OCI-M2 (cell line): ENCODE measurements around the gene ZNF749.
"Not testable (repeated sequence)": the region's sequence is repeated elsewhere in the genome, so short reads cannot be mapped to it uniquely, and the experiment has no call there.

Experiments
- DNase-seq: peaks from one replicate; lab custom pipeline; 2025; ENCODE audit not compliant: unreplicated experiment; lab: John Stamatoyannopoulos, UW

The ZNF749 gene

GRCh38 chr19:57465680-57466381, 30.7 kb downstream of the ZNF749 start:
- no peak for DNase-seq

GRCh38 chr19:57466489-57466888, 31.4 kb downstream of the ZNF749 start:
- DNase-seq, result no peak

- no peak for DNase-seq
These were observed 38.5 kb downstream of the ZNF749 start for GRCh38 chr19:57473646-57474045.

GRCh38 chr19:57477191-57478008, 42.3 kb downstream of the ZNF749 start, which contains the start of gene ZNF772:
Gene ZNF772 (minus strand): TSS chr19:57477566. CDS start chr19:57477309, 257 bp downstream.
- DNase-seq, result no peak

DNA sequence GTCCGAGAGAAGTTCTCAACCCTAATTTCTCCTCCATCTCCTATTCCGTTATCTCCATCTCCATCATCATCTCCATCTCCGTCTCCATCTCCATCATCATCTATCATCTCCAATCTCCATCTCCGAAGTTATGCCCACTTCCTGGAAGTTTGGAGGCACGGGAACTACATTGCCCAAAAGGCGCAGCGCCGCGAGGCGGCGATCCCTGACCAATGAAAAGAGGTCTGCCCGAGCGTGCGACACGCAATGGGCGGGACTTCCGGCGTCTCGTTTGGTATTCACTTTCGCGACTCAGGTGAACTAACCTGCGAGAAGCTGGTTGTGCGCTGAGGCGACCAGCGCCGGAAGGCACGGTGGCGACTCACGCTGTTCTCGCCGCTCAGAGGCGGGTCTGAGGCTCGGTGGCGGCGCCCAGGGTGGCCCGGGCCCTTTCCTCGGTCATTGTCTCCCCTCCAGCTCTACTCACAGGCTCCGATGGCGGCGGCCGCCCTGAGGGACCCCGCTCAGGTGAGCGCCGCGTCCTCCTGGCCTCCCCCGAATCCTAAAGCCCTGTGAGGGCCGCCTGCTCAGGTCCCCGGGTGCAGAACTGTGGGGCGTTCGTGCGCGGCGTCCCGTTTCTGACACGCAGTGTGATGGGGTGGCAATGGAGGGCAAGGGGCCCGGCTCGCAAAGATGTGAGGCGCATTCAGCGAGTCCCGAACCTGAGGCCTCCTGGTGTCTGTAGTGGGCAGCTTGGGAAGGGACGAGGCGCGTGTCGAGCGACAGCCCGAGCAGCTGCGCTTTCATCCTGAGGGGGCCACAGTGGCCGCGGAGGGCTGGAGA, 52.6 kb downstream of the ZNF749 start, which contains the start of gene ZNF419:
Gene ZNF419, plus strand, starts transcription at position 274 of the 822 bp plus-strand sequence. Its CDS starts 201 bp downstream, at position 475.
- peak; percentile 40 for DNase-seq

DNA sequence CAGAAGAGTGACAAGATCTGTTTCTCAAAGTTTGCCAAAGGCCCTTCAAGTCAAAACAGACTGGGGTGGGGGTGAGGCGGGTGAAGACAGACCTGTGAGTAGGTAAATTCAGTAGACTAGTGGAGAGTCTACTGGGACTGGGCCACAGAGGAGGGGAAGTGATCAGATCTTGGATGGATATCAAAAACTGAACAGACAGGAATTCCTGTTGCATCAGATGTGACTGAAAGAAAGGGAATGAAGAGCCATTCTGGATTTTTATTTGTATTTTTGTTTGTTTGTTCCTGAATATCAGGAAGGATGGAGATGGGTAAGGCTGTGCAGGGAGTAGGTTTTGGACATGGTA, 53.1 kb downstream of the ZNF749 start:
- DNase-seq, result not testable (repeated sequence)
